Activated naive CD8-positive, alpha-beta T cell treated with anti-CD3 and anti-CD28 coated beads, Interleukin-2, amount 50 U/mL, for 16 hours (primary cell): ENCODE results near the gene C10orf143.
"Not testable (repeated sequence)": the region's sequence is repeated elsewhere in the genome, so short reads cannot be mapped to it uniquely, and the experiment has no call there.

Experiments
- DNase-seq: peaks from one replicate; pipeline ENCODE4 v3.0.0-alpha.2; 2020; ENCODE audit warnings: low read depth, low spot score

Gene C10orf143

DNA sequence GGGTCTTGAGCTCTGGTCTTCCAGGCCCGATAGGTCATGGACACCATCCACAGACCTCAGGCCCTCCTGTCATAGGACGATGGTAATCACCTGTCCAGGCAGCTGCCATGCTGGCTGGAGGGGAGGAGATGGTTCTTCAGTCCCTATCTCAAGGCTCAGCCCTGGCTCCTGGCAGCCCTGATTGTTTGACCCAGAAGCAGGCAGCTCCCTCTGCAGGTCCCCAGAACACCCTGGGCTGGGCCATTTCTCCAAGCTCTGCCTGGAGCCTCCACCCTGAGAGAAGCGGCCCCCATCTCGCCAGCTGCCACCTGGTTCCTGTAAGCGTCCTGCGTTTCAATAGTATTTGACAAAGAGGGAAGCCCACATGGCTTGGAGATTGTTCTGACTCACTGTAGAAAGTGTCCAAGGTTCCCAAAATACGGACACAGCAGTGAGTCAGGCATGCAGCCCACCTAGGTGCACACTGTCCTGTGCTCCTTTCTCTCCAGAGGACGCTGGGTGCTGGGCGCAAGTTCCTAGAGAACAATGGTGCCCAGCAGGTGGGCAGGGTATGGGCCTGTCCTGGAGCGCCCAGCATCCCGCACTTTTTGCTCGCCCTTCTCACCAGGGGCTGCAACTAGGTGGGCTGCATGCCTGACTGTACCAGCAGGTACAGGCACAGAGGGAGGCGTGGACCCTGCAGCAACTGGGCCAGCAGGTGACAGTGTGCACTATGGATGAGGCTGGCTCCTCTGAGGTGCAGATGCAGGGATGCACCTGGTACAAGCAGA is 74.1 kb downstream of the C10orf143 start:
- DNase-seq: no peak

DNA sequence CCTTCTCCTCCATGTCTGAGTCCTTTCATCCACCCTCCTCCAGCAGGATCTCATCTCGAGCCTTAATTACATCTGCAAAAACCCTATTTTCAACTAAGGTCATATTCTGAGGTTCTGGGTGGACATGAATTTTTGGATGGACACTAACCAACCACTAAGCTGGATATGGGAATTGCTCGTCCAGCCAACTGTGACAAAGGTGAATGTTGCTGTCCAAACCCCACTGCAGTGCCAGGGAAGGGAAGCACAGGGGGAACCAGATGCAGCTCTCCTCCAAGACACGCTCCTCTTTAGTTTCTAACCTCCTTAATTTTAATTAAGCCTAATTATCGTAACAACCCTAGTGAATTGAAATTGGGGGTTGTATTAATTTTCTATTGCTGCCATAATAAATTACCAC is 81.4 kb downstream of the C10orf143 start:
- no peak for DNase-seq

DNA sequence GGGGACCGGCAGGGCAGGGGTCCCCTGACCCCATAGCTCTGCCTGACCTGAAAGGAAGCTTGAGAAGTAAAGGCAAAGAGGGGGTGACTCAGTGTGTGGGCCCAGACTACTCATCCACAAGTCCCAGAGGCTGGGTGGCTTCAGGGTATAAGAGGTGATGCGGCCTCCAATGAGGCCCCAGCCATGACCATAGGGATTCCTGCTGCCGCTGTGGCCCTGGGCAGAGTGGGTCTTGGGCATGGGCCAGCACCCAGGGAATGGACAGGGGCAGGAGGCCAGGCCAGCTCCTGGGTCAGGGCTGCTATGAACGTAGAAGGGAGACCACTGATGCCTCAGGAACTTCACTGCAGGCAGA is 82.2 kb downstream of the C10orf143 start:
- DNase-seq: no peak

DNA sequence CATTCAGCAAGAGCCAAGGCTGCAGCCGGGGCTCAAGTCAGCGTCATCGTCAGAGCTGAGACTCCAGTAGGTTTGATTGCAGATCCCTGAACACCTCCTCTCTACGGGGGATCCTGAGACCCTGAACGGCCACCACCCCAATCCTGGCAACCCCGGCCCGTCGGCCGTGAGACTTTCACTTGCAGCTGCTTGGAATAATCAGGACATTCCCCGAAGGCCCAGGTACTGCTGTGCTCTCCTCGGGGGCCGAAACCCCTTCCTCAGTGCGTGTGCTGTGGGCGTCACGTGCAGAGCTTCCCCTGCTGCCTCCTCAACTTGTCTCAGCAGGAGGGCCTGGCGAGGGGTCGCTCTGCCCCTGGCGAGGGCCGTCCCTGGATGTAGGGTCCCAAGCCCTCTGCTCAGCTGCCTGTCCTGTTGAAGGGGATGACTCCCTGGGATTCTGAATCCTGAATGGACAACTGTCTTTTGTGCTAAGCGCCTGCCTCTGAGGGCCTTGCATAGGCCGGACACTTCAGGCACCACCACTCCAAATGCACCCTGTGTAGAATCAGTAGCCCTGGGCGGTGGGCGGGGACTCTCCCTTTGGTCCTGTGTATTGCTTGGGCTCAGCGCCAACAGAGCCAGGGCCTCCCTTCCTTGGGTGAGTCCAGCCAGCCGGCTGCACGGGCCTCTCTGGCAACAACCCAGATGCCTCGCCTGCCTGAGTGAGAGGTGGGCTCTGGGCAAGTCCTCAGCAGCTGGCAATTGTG is 82.7 kb downstream of the C10orf143 start:
- DNase-seq: no peak

DNA sequence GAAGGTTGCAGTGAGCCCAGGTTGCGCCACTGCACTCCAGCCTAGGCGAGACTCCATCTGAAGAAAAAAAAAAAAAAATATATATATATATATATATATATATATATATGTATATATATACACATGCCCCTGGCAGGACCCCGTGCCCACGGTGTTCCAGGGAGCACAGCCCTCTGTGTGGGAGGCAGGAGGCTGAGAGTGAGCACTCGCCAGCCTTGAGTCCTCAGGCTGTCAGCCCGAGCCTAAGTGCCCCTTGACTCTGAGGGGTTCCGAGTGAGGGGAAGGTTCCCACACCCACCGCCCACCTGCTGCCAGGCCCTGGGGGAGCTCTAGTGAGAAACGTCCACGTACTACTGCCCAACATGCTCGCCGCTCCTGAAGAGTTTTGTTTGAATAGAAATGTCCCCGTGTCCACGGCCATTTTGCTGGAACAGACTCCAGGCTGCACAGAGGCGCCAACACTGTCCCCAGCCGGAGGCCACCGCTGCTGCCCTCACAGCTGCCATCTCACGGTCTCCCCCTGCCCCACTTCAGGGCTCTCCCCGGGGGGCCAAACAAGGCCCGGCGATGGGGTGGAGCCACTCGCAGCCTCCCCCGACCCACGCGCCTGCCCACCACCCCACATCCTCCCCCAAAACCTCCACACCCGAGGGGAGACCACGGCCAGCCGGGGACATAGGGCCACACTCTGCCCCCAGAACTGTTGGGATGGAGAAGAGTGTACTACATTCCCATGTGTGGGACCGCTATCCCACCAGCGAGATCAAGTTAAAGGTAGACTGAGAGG is 83.8 kb downstream of the C10orf143 start:
- no peak for DNase-seq

DNA sequence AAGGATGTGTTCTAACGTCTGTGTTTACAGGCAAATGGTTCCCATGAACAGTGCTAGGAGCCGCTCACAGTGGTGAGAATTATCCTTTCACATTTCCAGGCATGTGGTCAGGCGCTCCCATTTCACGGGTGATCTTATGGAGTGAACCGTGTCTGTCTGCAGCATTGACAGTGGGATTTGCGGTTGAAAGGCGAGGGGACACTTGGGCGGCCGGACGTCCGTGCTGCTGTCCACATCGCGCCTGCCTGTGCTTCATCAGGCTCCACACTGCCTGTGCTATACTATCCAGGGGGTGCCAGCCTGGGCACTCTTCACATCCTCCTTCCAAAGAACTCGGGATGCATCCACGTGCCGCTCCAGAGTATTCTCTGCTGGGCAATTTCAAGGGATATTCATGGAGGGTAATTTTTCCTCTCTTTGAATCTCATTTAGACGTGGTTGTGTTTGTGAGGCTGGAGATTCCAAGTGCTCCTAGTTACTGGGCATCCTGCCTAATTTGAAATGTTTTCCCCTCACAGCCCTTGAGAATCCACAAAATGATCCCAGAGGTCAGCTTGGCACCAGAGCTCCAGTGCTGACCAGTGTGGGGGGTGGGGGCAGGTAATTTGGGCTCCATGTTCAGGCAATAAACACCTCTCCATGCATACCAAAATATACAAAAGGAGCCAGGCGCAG is 84.7 kb downstream of the C10orf143 start:
- no peak for DNase-seq

DNA sequence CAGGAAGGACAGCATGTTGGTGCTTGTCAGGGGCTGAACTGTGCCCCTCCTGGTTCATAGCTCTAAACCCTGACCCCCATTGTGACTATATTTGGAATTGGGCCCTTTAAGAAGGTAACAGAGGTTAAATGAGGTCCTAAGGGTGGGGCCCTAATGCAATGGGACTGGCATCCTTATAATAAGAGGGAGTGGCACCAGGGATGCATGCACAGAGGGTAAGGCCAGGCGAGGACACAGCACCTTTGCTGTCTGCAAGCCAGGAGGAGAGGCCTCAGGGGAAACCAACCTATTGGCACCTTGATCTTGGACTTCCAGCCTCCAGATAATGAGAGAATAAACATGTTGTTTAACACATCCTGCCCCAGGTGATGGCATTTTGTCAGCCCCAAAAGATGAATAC is 85.3 kb downstream of the C10orf143 start:
- no peak for DNase-seq

DNA sequence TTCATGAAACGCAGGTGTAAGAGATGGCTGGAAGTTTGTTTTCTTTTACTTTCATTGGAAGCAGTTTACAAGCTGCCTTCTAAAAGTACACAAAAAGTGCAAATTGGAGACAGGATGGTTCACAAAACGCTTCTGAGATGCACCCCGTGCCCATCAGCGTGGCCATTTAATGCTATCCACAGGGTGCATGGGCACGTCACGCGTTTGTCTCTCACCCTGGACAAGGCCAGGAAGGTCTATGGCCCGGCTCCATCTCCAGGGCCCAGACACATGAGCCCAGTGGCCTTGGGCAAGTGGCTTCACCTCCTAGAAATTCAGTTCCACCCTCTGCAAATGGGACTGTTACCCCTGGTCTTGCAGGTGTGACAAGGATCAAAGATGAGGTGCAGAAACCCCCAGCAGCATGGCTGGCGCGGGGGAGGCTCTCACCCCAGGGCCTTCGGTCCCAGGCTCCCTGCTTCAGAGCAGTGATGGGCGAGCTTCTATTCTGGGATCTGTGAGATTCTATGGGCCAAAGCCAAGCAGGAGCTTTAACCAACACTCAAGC is 85.8 kb downstream of the C10orf143 start:
- no peak for DNase-seq

DNA sequence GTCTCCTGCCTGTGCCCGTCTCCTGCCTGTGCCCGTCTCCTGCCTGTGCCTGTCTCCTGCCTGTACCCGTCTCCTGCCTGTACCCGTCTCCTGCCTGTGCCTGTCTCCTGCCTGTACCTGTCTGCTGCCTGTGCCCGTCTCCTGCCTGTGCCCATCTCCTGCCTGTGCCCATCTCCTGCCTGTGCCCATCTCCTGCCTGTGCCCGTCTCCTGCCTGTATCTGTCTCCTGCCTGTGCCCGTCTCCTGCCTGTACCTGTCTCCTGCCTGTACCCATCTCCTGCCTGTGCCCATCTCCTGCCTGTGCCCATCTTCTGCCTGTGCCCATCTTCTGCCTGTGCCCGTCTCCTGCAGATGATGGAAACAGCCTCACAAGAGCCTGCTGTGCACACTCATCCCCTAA is 86.3 kb downstream of the C10orf143 start:
- not testable (repeated sequence) for DNase-seq

DNA sequence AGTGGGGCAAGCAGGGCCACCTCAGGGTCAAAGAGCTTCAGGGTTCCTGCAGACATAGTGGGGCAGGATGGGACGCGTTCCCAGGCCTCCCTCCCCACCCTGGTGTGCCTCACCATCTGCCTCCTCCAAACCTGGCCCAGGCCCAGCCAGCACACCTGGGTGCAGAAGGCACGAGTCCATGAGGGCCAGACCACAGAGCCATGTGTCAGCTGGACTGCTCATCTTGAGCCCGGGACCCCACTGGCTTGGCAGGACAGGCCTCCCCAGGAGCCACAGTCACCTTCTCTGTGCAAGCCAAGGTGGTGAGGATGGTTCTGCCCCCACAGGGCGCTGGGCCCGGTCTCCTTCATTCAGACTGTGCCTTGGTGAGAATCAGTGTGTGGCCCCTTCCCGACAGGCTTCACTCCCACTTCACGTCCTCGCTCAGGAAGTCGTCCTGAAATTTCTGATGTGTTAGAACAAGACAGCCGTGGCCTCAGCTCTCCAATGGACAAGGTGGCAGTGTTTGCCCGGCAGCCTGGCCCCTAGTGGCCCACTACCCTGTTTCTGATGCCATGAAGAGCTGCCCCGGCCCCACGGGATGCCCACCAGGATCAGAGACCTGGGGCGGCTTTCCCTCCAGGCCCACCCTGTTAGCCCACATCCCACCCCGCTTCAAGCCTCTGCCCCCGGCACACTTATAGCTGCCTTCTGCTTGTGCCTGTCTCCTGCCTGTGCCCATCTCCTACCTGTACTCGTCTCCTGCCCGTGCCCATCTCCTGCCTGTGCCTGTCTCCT is 87.0 kb downstream of the C10orf143 start:
- no peak for DNase-seq

DNA sequence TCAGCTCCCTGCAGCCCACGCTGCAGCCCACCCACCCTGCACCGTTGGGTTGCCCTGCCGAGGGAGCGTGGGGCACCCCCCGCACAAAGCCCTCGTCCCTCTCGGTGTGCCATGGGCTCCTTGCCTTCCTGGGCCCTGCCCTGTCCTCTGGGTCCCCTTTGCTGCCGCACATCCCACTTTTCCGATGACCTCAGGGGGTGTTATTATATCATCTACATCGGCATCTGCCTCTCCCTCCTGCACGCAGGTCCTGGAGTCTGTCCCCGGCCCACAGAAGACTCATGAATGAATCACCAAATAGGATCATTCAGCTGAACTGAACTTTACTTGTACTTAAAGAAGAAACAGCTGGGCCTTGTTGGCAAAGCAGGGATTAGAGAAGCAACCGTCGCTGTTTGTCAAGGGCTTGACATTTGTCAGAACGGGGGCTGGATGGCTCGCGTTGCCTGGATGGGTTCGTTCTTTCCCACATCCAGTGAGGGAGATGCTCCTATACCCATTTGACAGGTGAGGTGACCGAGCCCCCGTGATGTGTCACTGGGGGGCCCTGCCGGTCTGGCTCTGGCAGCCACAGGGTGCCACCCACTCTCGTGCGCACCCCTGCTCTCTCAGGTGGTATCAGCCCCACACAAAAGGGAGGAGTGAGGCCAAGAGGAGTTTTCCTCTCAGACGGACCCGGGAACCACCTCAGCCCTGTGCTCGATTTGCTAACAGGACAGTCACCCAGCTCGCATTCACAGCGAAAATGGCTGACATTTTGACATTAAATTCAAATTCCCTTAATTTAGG is 87.9 kb downstream of the C10orf143 start:
- DNase-seq: no peak

DNA sequence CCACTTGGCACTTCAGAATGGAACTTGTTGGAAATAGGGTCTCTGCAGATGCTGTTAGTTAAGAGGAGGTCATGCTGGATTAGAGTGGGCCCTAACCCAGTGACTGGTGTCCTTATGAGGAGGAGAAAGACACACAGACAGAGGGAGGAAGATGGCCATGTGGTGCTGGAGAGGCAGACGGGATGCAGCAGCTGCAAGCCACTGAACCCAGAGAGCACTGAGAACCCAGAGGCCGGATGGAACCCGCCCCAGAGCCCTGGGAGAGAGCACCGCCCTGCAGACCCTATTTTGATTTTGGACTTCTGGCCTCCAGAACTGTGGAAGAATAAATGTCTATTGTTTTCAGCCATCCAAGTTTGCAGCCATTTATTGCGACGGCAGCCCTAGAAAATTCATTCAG is 88.5 kb downstream of the C10orf143 start:
- DNase-seq: no peak

DNA sequence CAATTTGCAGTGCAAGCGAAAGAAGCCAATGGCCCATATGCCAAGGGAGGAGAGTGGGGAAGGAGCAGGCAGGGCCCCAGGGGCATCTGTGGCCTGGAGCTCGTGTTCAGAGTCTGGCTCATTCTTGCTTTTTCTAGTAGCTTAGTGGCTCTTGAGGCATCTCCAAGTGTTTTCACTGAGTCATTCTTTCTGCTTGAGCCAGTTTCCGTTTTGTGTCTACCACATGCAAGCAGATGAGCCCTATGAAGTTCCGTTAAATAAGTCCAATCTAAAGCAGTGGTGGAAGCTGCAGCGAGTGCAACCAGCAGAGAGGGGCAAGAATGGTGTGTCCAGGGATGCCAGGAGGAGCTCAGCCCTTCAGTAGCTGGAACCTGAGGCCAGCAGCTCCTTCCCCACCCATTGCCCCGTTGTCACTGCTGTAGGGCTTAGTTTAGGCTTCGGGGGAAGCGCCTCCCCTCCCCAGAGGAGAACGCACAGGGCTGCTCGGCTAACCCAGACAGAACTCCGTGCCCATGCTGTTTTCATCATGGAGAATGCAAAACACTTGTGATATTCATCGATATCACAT is 89.2 kb downstream of the C10orf143 start:
- no peak for DNase-seq

DNA sequence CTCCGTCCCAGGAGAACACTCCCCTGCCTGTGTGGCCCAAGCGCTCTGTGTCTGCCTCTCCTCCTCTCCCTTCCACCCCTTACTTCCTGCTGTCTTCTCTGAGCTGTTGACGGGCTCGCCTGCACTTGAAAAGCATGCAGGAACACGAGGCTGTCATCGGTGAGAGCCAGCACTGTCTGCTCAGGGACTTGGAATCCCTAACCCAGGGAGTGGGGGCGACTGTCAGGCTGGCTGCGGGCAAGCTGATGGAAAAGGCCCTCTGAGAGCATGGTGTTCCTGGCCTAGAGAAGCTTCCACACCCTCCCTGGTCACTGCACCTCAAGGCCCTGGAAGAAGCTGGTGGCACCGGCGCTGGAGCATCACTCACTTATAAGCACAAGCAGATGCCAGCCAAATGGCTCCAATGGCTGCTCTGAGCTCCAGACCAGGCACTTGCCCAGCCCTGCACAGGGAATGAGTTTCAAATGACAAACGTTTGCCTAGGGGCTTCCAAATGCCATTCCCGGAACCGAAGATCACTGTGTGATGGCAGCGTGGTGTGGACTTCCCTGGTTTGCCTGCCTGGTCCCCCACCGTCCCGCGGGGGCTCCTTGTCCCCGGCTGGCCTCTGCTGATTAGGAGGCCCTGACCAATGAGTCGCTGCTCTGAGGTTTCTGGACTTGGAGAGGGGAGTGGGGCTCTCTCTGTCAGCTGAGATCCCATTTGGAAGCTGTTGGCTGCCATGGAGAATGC is 89.8 kb downstream of the C10orf143 start:
- no peak for DNase-seq

DNA sequence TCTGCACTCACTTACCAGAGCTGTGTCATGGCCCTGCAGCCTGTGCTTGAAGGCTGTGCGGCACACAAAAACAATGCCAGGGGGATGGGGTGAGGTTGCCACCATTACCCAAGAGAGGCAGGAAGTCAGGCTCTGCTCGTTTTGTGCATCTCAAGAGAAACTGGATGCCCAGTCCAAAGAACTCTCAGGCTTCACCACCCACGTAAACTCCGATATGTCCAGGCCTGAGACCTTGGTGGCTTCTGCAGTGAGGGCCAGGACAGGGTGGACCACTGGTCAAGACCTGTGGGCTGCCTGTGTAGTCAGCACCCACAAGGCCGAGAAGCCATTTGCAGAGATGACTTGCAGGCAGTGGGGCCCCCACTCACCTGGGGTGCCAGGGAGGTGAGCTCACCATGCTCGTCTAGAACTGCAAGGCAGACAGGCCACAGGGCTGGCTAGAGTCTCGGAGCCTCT is 91.9 kb downstream of the C10orf143 start:
- DNase-seq: no peak

DNA sequence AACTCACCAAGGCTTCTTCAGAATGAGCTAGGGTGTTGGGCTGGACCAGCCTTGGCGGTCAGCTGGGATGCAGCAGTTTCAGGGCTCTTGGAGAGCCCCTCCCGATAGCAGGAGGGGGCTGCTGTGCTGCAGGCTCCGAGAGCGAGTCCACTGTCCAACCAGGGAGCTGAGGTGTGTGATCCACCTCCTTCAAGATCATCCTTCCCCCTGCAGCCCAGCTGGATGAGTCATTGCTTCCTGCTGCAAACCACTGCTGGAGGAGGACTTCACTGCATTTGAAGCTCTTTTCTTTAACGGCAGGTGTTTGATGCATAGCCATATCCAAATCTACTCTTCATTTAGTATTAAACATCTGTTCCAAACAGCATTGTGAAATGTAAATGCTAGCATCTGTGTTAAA is 92.4 kb downstream of the C10orf143 start:
- no peak for DNase-seq

DNA sequence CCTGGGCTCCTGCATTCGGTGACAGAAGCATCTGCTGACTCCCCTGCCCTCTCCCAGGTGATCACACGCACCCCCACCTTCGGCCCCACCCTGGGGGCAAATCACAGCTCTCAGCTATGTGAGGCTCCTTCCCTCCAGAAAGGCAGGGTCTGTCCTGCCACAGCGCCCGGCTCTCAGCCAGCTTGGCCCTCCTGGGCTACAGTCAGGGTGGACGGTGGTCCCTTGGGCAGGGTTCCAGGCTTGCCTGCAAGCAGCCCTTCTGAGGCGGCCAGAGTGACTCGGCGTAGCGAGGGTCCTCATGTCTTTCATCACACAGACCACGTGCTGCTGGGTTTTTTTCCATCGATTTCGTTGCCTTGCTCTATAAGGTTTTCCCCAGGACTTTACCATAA is 93.0 kb downstream of the C10orf143 start:
- no peak for DNase-seq

DNA sequence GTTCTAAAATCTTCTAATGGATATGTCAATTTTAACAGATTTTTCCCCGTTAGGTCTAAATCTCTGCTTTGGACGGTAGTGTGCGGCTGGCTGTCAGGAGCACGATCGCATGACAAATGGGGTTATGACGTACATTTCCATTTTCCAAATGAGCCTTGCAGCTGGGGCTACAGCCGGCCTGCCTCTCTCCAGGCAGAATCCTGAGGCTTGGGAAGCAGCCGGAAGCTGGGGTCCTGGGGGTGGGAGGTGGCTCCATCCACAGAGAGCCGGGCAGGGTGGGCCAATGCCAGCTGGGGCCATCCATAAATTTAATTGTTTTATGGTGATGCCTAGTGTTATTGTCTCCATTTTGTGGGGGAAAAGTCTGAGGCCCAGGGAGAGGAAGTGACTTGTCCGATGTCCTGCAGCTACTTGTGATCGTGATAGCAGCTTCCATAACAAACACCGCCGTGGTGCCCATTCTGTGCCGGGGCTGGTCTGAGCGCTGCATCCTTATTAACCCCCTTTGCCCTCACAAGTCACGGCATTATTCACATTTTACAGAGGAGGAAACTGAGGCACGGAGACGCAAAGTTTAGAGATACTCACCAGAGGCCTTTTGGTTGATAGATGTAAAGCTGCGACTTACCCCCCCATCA is 93.5 kb downstream of the C10orf143 start:
- no peak for DNase-seq
